Esophagus squamous epithelium (tissue), 5 donors: ENCODE data around the gene EMD. TPM values are rescaled to one million over a fixed set of nuclear protein-coding genes. Genes with fewer than 3 reads are reported as not detected.

Source experiments
- DNase-seq: peaks from one replicate; lab custom pipeline; 2025; lab: John Stamatoyannopoulos, UW
- H3K27ac ChIP-seq, 4 donors: fragments of 200-600 bp; sonication (generic); one replicate each; pipeline ENCODE4 v1.5.1; 2016 to 2019; ENCODE audit warnings: mild to moderate bottlenecking in 1 of 4
- H3K27me3 ChIP-seq, 4 donors: fragments of 200-600 bp; sonication (generic); 1 replicate in 3 of 4; 2 replicates in 1 of 4; pipeline versions ENCODE4 v1.5.1 to v1.6.0; 2017 to 2021; ENCODE audit warnings: antibody characterized with exemption in 1 of 4
- H3K36me3 ChIP-seq, 3 donors: fragments of 200-600 bp; sonication (generic); one replicate each; pipeline ENCODE4 v1.5.1; 2016 to 2019
- H3K4me1 ChIP-seq, 3 donors: fragments of 200-600 bp; sonication (generic); one replicate each; pipeline ENCODE4 v1.5.1; 2017 to 2019
- H3K4me3 ChIP-seq, 4 donors: fragments of 200-600 bp; sonication (generic); 1 replicate in 3 of 4; 2 replicates in 1 of 4; pipeline ENCODE4 v1.5.1; 2016 to 2019; ENCODE audit warnings: mild to moderate bottlenecking in 2 of 4, moderate library complexity in 1 of 4
- H3K9me3 ChIP-seq, 3 donors: fragments of 200-600 bp; sonication (generic); one replicate each; pipeline ENCODE4 v1.5.1; 2016 to 2019
- CTCF ChIP-seq, 6 experiments: fragments of 450-650 bp in 4 of 6; fragments of 200-600 bp in 2 of 6; sonication (generic) in 2 of 6; IDR thresholded peaks; one replicate each; pipeline ENCODE4 v1.5.1; 2016 to 2019; ENCODE audit warnings: antibody characterized with exemption in 6 of 6, mild to moderate bottlenecking in 4 of 6, moderate library complexity in 4 of 6
- POLR2A ChIP-seq, 4 donors: fragments of 450-650 bp; IDR thresholded peaks; one replicate each; pipeline ENCODE4 v1.6.1; 2017; ENCODE audit warnings: antibody characterized with exemption in 4 of 4, mild to moderate bottlenecking in 4 of 4, moderate library complexity in 3 of 4
- WGBS, 2 donors: methylation state at CpG; one replicate each; pipeline ENCODE4 v1.1.5; 2018; 5-methylcytosine and 5-hydroxymethylcytosine counted together
- intact Hi-C: fragments of 100-400 bp; cut with DNase I; formaldehyde crosslinking; loops from one replicate; pipeline ENCODE4 v1.15.0; 2022
- total RNA-seq, 4 donors: library from RNA; depleted of rRNA; stranded (reverse); fragments of >200 nt; gene quantifications; one replicate each; pipeline ENCODE4 v1.1.0, GENCODE V29; 2016
- donor health status: DM: yes; HTN: yes; CAD: no.

Gene EMD
- total RNA-seq, 4 donors from 2014 or later: 12.7 to 50.1 (median 40.2) TPM

GRCh38 chrX:154419688-154420401 lies 40.8 kb downstream of the EMD start:
- no peaks in the 10 kb centered on the region for H3K27me3 ChIP-seq
- no peaks in the 10 kb centered on the region for H3K4me1 ChIP-seq
- TF ChIP-seq CTCF (IDR thresholded peaks at IDR 0.05) (no peak), POLR2A (IDR thresholded peaks at IDR 0.05) (no peak)
- intact Hi-C loops: no loop called here
- H3K9me3 ChIP-seq: no peaks in the 10 kb centered on the region
- 20 to 46% methylated on average over 1 to 5 of the region's 19 CpGs for WGBS, 2 donors
- no peak overlapping the region for H3K4me3 ChIP-seq
- H3K27ac ChIP-seq: peak overlapping the region in 2 of 4 donors; percentile 14 to 46
- H3K36me3 ChIP-seq: peaks cover 0 to 25% (median 6%) of the 10 kb centered on the region in 3 donors
- no peak for DNase-seq

GRCh38 chrX:154420402-154420756 lies 41.3 kb downstream of the EMD start:
- TF ChIP-seq CTCF (IDR thresholded peaks at IDR 0.05) (no peak), POLR2A (IDR thresholded peaks at IDR 0.05) (no peak)
- intact Hi-C loops: no loop called here
- Histone ChIP-seq H3K27me3 (no peaks in the 10 kb centered on the region), H3K4me1 (no peaks in the 10 kb centered on the region), H3K4me3 (no peak overlapping the region), H3K27ac (no peak overlapping the region), H3K36me3 (peaks cover 0 to 20% (median 6%) of the 10 kb centered on the region in 3 donors), H3K9me3 (no peaks in the 10 kb centered on the region)
- no peak for DNase-seq
- WGBS, 2 donors: 78% methylated on average over 10 of the region's 10 CpGs; no CpG with 5 or more reads in 1 of the 2 donors

GRCh38 chrX:154426916-154427770 lies 48.0 kb downstream of the EMD start:
- TF ChIP-seq CTCF (IDR thresholded peaks at IDR 0.05) (no peak), POLR2A (IDR thresholded peaks at IDR 0.05) (no peak)
- no peaks in the 10 kb centered on the region for H3K9me3 ChIP-seq
- WGBS, 2 donors: 56 to 84% methylated on average over 2 to 5 of the region's 13 CpGs
- DNase-seq: no peak
- H3K27me3 ChIP-seq: no peaks in the 10 kb centered on the region
- H3K27ac ChIP-seq: peak overlapping the region in 1 of 4 donors; percentile 21
- H3K4me3 ChIP-seq: no peak overlapping the region
- H3K36me3 ChIP-seq: peaks cover 0 to 6% (median 0%) of the 10 kb centered on the region in 3 donors
- peaks cover 5 to 42% (median 7%) of the 10 kb centered on the region in 3 donors for H3K4me1 ChIP-seq
- intact Hi-C loops: no loop called here

- TF ChIP-seq CTCF (IDR thresholded peaks at IDR 0.05) (no peak), POLR2A (IDR thresholded peaks at IDR 0.05) (peak in 2 of 4 donors; percentile 49 to 76)
- Histone ChIP-seq H3K4me1 (peaks cover 5 to 42% (median 7%) of the 10 kb centered on the region in 3 donors), H3K9me3 (no peaks in the 10 kb centered on the region), H3K27me3 (no peaks in the 10 kb centered on the region), H3K27ac (peak within 1 kb of the TSS; percentile 75 to 89 (median 84)), H3K4me3 (peak within 1 kb of the TSS; percentile 54 to 83 (median 76)), H3K36me3 (peaks cover 0 to 19% (median 5%) of the 10 kb centered on the region in 3 donors)
- peak; percentile 53 for DNase-seq
- intact Hi-C loops: no loop called here
- WGBS, 2 donors: 0 to 59% methylated on average over 9 to 33 of the region's 87 CpGs
Observed at GRCh38 chrX:154428176-154429171, 49.4 kb downstream of the EMD start, which contains the start of gene ATP6AP1. ATP6AP1 (plus strand) TSS chrX:154428677; CDS start chrX:154428693, 16 bp downstream.
